WTC11 (cell line): ENCODE results near the gene TERT. TPM values are rescaled to one million over a fixed set of nuclear protein-coding genes. Genes with fewer than 3 reads are reported as not detected.
A peak's percentile ranks its signal among the peaks of the same experiment; 100 is the strongest.

Experiments
- ATAC-seq: fragments of 200-7000 bp; cut with Tn5 transposase; 2 replicates; pipeline ENCODE4 v1.10.0; 2021; ENCODE audit warnings: mild to moderate bottlenecking, moderate library complexity
- CTCF ChIA-PET: fragments of 300-600 bp; sonication (Branson Sonifier 250); formaldehyde crosslinking; loops from one replicate; lab custom pipeline; 2021; ENCODE audit warnings: antibody characterized with exemption; lab: Charles Lee
- POLR2A ChIA-PET: fragments of 350-600 bp; sonication (Branson Sonifier 250); formaldehyde crosslinking; loops from one replicate; lab custom pipeline; 2021; ENCODE audit warnings: antibody characterized with exemption; lab: Charles Lee
- DNase-seq: peaks from one replicate; pipeline ENCODE4 v3.0.0; 2021; ENCODE audit warnings: low spot score
- H3K27ac Mint-ChIP-seq: 2 replicates; pipeline ENCODE4 v1.8.0; 2021; ENCODE audit warnings: mixed read lengths
- H3K27me3 Mint-ChIP-seq: 2 replicates; pipeline ENCODE4 v1.8.0; 2021; ENCODE audit warnings: low read depth, mild to moderate bottlenecking, moderate library complexity, mixed read lengths
- H3K36me3 Mint-ChIP-seq: 2 replicates; pipeline ENCODE4 v1.8.0; 2021; ENCODE audit warnings: mixed read lengths
- H3K4me1 Mint-ChIP-seq: 2 replicates; pipeline ENCODE4 v1.8.0; 2022; ENCODE audit warnings: mixed read lengths
- H3K4me3 Mint-ChIP-seq: 2 replicates; pipeline ENCODE4 v1.8.0; 2021; ENCODE audit warnings: mild to moderate bottlenecking, moderate library complexity, mixed read lengths
- H3K9me3 Mint-ChIP-seq: 2 replicates; pipeline ENCODE4 v1.8.0; 2021; ENCODE audit warnings: mixed read lengths
- ARID4B ChIP-seq: sonication (generic); formaldehyde crosslinking; IDR thresholded peaks from 2 replicates; pipeline ENCODE4 v1.8.0; 2023; ENCODE audit warnings: missing genetic modification reagents, mild to moderate bottlenecking, borderline replicate concordance
- ATF3 ChIP-seq: sonication (generic); formaldehyde crosslinking; conservative IDR thresholded peaks from 2 replicates; pipeline ENCODE4 v1.8.1; 2022; ENCODE audit warnings: mild to moderate bottlenecking, missing genetic modification reagents
- E2F1 ChIP-seq: sonication (generic); formaldehyde crosslinking; IDR thresholded peaks from 2 replicates; pipeline ENCODE4 v1.8.0; 2022; ENCODE audit warnings: mild to moderate bottlenecking, missing genetic modification reagents
- E2F4 ChIP-seq: sonication (generic); formaldehyde crosslinking; IDR thresholded peaks from 2 replicates; pipeline ENCODE4 v1.8.1; 2022; ENCODE audit warnings: low read depth, mild to moderate bottlenecking, moderate library complexity, missing genetic modification reagents, borderline replicate concordance
- IRF1 ChIP-seq: sonication (generic); formaldehyde crosslinking; IDR thresholded peaks from 2 replicates; pipeline ENCODE4 v1.8.0; 2023; ENCODE audit warnings: missing genetic modification reagents
- MAX ChIP-seq: sonication (generic); formaldehyde crosslinking; IDR thresholded peaks from 2 replicates; pipeline ENCODE4 v1.8.0; 2022; ENCODE audit warnings: mild to moderate bottlenecking, missing genetic modification reagents
- NFATC4 ChIP-seq: fragments of 250-450 bp; sonication (Bioruptor Pico); IDR thresholded peaks from 2 replicates; pipeline ENCODE4 v1.9.0; 2021; ENCODE audit warnings: mild to moderate bottlenecking
- NFYB ChIP-seq: sonication (generic); formaldehyde crosslinking; conservative IDR thresholded peaks from 2 replicates; pipeline ENCODE4 v1.8.0; 2022; ENCODE audit warnings: low read depth, missing genetic modification reagents
- SMAD3 ChIP-seq: sonication (generic); formaldehyde crosslinking; IDR thresholded peaks from 2 replicates; pipeline ENCODE4 v1.8.0; 2022; ENCODE audit warnings: missing genetic modification reagents, mild to moderate bottlenecking, borderline replicate concordance
- ZNF138 ChIP-seq: sonication (generic); formaldehyde crosslinking; conservative IDR thresholded peaks from 2 replicates; pipeline ENCODE4 v1.8.1; 2022; ENCODE audit warnings: mild to moderate bottlenecking, moderate library complexity, missing genetic modification reagents
- ZNF219 ChIP-seq: sonication (generic); formaldehyde crosslinking; IDR thresholded peaks from 2 replicates; pipeline ENCODE4 v1.8.0; 2023; ENCODE audit warnings: missing genetic modification reagents, mild to moderate bottlenecking, borderline replicate concordance
- total RNA-seq: library from RNA; stranded (reverse); gene quantifications from 3 replicates; pipeline ENCODE4 v1.2.3, GENCODE V29; 2021

Gene TERT
- total RNA-seq, 1 experiment from 2014 or later, result 42.9 TPM

GRCh38 chr5:1249366-1250280 is 45.2 kb downstream of the TERT start:
- no peak for TF ChIP-seq NFYB
- no peak for TF ChIP-seq ARID4B
- TF ChIP-seq IRF1 (CRISPR knock-in tag), result no peak
- no peak for TF ChIP-seq ZNF219 (CRISPR knock-in tag)
- TF ChIP-seq E2F1 (CRISPR knock-in tag), result no peak
- TF ChIP-seq SMAD3, result no peak
- TF ChIP-seq E2F4, result no peak
- 0 out of 2 replicates have a peak, but pooled peaks have one; percentile 37 for TF ChIP-seq NFATC4 (CRISPR knock-in tag)
- no peak for TF ChIP-seq ATF3 (CRISPR knock-in tag)
- Mint-ChIP-seq H3K27me3 (no peaks in the 10 kb centered on the region), H3K27ac (no peak overlapping the region; the same call in 1 of the 2 replicates), H3K4me1 (no peaks in the 10 kb centered on the region; the same call in 1 of the 2 replicates), H3K9me3 (no peaks in the 10 kb centered on the region), H3K4me3 (no peak overlapping the region), H3K36me3 (no peaks in the 10 kb centered on the region)
- ChIA-PET CTCF (interaction anchor here (0.7 kb wide), 1 partner anchor 230 kb away, joined by 4 read pairs; no protein-coding TSS in a partner anchor), POLR2A (no interaction called here)
- ATAC-seq (no peak), DNase-seq (no peak)

GRCh38 chr5:1247811-1248210 is 47.1 kb downstream of the TERT start:
- DNase-seq, result no peak
- POLR2A ChIA-PET, result interaction anchor here (0.6 kb wide), 1 partner anchor 114 kb away, joined by 6 read pairs; no protein-coding TSS in a partner anchor
- Mint-ChIP-seq H3K27me3 (no peaks in the 10 kb centered on the region), H3K4me3 (no peak overlapping the region), H3K9me3 (no peaks in the 10 kb centered on the region), H3K36me3 (no peaks in the 10 kb centered on the region), H3K27ac (no peak overlapping the region), H3K4me1 (peaks cover 3% of the 10 kb centered on the region; the same call in 1 of the 2 replicates)
- ATAC-seq, result no peak
- CTCF ChIA-PET, result interaction anchor here (0.6 kb wide), 1 partner anchor 239 kb away, joined by 3 read pairs; no protein-coding TSS in a partner anchor
- TF ChIP-seq ZNF138, result no peak
- no peak for TF ChIP-seq MAX (CRISPR knock-in tag)
